Measurements from ENCODE around the gene MLC1.

Gene MLC1

GRCh38 chr22:50078246-50078645, 7.0 kb downstream of the MLC1 start:
- no peak for DNase-seq

- no peak for DNase-seq
These were observed 8.3 kb downstream of the MLC1 start for GRCh38 chr22:50076646-50077535.

- peak in 8 of 56 donors; percentile 15 to 64 (median 32) for DNase-seq
These were observed 10.4 kb downstream of the MLC1 start for GRCh38 chr22:50074551-50075530.

GRCh38 chr22:50074056-50074455, 11.2 kb downstream of the MLC1 start:
- no peak for DNase-seq

- no peak for DNase-seq
These were observed 12.3 kb downstream of the MLC1 start for GRCh38 chr22:50072714-50073538.

GRCh38 chr22:50072167-50072555, 13.1 kb downstream of the MLC1 start:
- DNase-seq, result no peak

- no peak for DNase-seq
These were observed 13.6 kb downstream of the MLC1 start for GRCh38 chr22:50071432-50072166.

GRCh38 chr22:50070366-50070765, 14.9 kb downstream of the MLC1 start:
- DNase-seq, result no peak

GRCh38 chr22:50068096-50068495, 17.1 kb downstream of the MLC1 start:
- DNase-seq, result no peak

GRCh38 chr22:50067244-50067643, 18.0 kb downstream of the MLC1 start:
- no peak for DNase-seq

GRCh38 chr22:50064453-50064852, 20.8 kb downstream of the MLC1 start:
- no peak for DNase-seq

GRCh38 chr22:50063589-50064393, 21.4 kb downstream of the MLC1 start:
- DNase-seq, result no peak

- no peak for DNase-seq
These were observed 22.6 kb downstream of the MLC1 start for GRCh38 chr22:50062509-50063135.

- DNase-seq, result no peak
These were observed 23.3 kb downstream of the MLC1 start for GRCh38 chr22:50061824-50062355.

- DNase-seq, result no peak
These were observed 23.9 kb downstream of the MLC1 start for GRCh38 chr22:50061141-50061823.

GRCh38 chr22:50060441-50061140, 24.6 kb downstream of the MLC1 start:
- DNase-seq, result no peak

GRCh38 chr22:50059881-50060262, 25.4 kb downstream of the MLC1 start:
- DNase-seq, result no peak

Data from nucleus accumbens (tissue), 56 donors.